Nasal cavity respiratory epithelium epithelial cell of viscerocranial mucosa (primary cell): ENCODE measurements around the gene TTYH3. TPM values are rescaled to one million over a fixed set of nuclear protein-coding genes. Genes with fewer than 3 reads are reported as not detected.

Source experiments
- total RNA-seq: library from RNA; depleted of rRNA; stranded (reverse); fragments of >200 nt; gene quantifications from 2 replicates; pipeline ENCODE4 v1.2.3, GENCODE V29; 2014

Gene TTYH3, protein sequence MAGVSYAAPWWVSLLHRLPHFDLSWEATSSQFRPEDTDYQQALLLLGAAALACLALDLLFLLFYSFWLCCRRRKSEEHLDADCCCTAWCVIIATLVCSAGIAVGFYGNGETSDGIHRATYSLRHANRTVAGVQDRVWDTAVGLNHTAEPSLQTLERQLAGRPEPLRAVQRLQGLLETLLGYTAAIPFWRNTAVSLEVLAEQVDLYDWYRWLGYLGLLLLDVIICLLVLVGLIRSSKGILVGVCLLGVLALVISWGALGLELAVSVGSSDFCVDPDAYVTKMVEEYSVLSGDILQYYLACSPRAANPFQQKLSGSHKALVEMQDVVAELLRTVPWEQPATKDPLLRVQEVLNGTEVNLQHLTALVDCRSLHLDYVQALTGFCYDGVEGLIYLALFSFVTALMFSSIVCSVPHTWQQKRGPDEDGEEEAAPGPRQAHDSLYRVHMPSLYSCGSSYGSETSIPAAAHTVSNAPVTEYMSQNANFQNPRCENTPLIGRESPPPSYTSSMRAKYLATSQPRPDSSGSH
- 12.3 and 54.7 TPM in 2 replicates for total RNA-seq

DNA sequence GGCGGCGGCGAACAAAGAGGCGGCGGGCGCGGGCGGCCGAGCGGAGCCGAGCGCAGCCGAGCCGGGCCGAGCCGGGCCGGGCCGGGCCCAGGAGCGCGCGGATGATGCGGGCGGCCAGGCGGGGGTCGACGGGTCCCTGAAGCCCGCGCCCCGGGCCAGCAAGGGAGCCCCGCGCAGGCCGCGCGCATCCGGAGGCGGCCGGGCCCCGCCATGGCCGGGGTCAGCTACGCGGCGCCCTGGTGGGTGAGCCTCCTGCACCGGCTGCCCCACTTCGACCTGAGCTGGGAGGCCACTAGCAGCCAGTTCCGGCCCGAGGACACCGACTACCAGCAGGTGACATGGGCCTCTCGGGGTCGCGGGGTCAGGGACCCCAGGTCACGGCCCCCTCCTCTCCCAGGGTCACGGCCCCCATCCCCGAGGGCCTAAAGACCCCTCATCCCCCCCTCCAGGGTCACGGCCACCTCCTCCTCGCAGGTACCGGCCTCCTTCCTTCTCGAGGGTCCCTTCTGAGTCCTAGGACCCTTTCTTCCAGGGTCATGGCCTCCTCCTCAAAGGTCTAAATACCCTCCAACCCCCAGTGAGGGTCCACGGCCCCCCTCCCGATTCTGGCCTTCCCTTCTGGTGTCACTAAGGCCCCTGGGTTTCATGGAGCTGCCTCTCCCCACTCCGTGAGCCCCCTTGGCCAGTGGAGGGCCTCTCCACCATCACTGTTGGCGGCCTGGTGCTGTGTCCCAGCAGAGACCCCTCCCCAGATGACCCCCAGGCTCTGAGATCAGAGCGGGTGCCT is at the start of gene TTYH3:
Gene TTYH3 (plus strand): TSS at position 41 of the 787 bp plus-strand sequence. CDS start 170 bp downstream, at position 211.

DNA sequence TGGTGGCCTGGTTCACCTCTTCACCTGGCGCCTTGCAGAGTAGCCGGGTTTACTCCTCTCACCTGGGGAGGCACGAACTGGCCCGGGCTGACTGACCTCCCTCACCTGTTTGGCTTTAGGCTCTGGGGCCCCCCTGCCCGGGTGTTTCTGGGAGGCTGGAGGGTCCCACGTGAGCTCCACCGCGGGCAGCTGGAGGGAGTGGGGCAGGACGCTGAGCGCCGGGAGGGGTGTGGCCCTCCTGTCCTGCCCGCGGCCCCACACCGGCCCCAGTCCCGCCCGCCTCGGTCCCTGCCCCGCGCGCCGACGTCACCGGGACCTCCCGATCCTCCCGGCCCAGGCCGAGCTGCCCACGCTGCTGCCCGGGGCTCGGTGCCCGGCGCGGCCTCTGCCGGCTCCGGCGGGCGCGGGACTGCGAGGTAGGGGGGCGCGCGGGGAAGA is 56.1 kb downstream of the TTYH3 start, which contains the start of gene AMZ1:
Gene AMZ1 (plus strand): TSS at position 322 of the 438 bp plus-strand sequence. CDS start 12,250 bp downstream, outside the sequence.

Other genes with a start within 250 kb of the TTYH3 start
- gene CHST12, start 228.4 kb upstream of the TTYH3 start, total RNA-seq = 0.34 and 6.1 TPM in 2 replicates
- not detected in 2 replicates for gene GRIFIN, start 155.6 kb upstream of the TTYH3 start, total RNA-seq
- 0.34 and 6.2 TPM in 2 replicates for gene LFNG, start 112.2 kb upstream of the TTYH3 start, total RNA-seq
- 18.1 and 26.8 TPM in 2 replicates for gene BRAT1, start 76.5 kb upstream of the TTYH3 start, total RNA-seq
- 6.2 and 13.4 TPM in 2 replicates for gene IQCE, start 73.0 kb upstream of the TTYH3 start, total RNA-seq
- under 0.01 TPM in 1 of 2 replicates, not detected in the other for gene AMZ1, start 56.2 kb downstream of the TTYH3 start, total RNA-seq
- gene GNA12, start 212.3 kb downstream of the TTYH3 start, total RNA-seq = 12.6 and 64.1 TPM in 2 replicates